Retinal pigment epithelial cell (primary cell): ENCODE measurements around the gene TGM1.
"Not testable (repeated sequence)": the region's sequence is repeated elsewhere in the genome, so short reads cannot be mapped to it uniquely, and the experiment has no call there.

Experiments used
- DNase-seq: peaks from one replicate; pipeline ENCODE4 v3.0.0-alpha.2; 2010; ENCODE audit warnings: low read depth
- H3K4me3 ChIP-seq: 2 replicates; pipeline ENCODE4 v1.5.1; 2011; ENCODE audit warnings: mild to moderate bottlenecking, low read length, control low read depth, moderate library complexity
- TF ChIP-seq, protein P1 (sequence below): conservative IDR thresholded peaks from 2 replicates; pipeline ENCODE4 v1.5.1; 2011; ENCODE audit warnings: low read depth, low read length, control low read depth, inconsistent platforms

TGM1 gene

DNA sequence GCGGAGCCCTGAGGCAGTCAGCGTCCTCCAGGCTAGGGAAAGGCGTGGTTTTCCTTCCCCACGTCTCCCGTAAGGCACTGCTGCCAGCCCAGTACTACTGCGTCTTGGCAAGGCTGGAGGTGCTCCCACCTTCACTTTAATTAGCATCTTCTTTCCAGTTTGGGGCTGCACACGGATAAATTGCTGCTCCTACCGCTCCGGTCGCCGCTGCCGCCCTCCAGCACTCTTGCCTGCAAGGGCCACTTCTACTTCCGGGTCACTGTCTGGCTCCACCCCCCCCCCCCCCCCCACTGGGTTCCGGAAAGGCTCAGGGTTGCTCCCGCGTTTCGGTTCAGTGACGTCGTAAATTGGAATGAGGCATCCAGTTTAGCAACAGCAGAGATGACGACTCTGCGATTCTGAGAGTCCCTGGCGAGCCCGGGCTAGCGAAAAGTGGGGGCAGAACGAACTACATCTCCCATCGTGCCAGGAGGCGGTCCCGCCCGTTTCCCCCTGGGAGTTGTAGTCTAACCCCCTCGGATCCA is 30.8 kb downstream of the TGM1 start, which contains the start of gene NEDD8:
NEDD8 (minus strand) TSS at position 247 of the 524 bp plus-strand sequence; CDS start at position 147, 100 bp downstream.
- TF ChIP-seq, protein P1, sequence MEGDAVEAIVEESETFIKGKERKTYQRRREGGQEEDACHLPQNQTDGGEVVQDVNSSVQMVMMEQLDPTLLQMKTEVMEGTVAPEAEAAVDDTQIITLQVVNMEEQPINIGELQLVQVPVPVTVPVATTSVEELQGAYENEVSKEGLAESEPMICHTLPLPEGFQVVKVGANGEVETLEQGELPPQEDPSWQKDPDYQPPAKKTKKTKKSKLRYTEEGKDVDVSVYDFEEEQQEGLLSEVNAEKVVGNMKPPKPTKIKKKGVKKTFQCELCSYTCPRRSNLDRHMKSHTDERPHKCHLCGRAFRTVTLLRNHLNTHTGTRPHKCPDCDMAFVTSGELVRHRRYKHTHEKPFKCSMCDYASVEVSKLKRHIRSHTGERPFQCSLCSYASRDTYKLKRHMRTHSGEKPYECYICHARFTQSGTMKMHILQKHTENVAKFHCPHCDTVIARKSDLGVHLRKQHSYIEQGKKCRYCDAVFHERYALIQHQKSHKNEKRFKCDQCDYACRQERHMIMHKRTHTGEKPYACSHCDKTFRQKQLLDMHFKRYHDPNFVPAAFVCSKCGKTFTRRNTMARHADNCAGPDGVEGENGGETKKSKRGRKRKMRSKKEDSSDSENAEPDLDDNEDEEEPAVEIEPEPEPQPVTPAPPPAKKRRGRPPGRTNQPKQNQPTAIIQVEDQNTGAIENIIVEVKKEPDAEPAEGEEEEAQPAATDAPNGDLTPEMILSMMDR, result no peak
- peak; percentile 71 for DNase-seq

DNA sequence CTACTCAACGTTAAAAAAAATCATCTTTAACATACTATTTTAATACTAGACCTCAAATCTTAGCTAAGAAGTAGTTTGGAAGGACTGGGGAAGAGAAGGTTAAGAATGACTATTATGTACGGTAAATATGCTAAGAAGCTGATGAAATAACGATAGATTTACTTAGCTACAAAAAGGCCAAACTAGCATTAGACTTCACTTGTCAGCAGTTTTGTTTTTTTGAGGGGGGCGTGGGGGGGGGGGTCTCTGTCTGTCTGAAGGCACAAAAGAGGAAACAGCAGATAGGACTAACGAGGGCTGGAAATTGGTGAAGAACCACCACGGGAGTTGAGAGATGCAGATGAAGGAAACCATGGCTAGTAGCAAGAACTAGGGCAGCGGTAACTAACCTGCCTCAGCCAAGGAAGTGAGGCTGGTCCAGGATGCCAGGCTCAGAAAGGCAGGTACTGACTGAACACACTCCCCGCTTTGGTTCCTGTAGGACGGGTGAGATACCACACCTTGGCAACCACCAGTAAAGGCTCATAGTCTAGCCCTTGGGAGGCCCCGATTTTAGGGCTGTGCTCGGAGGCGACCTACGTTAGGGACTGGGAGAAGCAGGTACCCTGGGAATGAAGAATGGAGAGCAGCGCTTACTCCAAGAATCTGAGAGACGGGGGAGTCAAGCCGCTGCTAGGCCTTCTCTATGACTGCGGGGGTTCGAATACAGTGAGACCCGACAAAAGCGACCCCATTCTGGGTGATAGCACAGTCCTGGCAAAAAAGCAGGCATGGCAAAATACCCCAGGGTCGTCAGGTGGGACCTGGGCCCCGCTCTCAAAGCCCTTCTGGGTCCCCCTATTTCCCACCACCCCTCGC is 31.5 kb downstream of the TGM1 start:
- peak overlapping the region; percentile 89 for H3K4me3 ChIP-seq
- TF ChIP-seq, protein P1, result no peak
- DNase-seq, result no peak

More for the DNA sequence above, 30.8 kb downstream of the TGM1 start, which contains the start of gene NEDD8:
- H3K4me3 ChIP-seq, result peak within 1 kb of the TSS; percentile 89

DNA sequence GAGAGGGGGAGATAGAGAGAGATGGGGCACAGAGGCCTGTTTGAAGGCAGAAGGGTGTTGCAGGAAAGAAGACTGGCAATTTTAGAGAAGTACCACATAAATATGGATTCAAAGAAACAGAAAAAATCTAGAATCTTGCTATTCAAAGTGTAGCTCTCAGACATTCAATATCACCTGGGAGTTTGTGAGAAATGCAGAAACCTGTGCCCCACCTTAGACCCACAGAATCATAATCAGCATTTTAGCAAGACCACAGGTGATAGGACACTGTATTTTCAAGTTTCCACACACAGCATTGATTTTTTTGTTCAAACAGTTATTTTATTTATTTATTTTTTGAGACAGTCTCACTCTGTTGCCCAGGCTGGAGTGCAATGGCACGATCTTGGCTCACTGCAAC is 34.1 kb downstream of the TGM1 start:
- no peak for DNase-seq
- TF ChIP-seq, protein P1, result no peak
- no peak overlapping the region for H3K4me3 ChIP-seq

DNA sequence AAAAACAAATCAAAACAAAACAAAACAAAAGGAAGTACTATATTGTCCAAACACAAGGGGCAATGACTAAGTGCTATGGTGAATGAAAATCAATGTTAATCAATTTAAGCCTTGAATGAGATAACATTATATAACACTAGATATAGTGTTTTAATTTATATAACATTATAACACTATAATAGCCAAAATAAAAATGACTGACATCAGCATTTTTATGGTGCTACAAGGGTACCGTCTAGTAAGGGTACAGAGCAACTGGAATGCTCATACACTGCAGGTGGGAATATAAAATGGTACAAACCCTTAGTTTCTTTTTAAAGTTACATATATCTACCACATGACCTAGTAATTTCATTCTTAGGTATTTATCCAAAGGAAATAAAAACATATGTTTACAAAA is 36.5 kb downstream of the TGM1 start:
- H3K4me3 ChIP-seq, result no peak overlapping the region
- no peak for DNase-seq
- TF ChIP-seq, protein P1, result no peak

DNA sequence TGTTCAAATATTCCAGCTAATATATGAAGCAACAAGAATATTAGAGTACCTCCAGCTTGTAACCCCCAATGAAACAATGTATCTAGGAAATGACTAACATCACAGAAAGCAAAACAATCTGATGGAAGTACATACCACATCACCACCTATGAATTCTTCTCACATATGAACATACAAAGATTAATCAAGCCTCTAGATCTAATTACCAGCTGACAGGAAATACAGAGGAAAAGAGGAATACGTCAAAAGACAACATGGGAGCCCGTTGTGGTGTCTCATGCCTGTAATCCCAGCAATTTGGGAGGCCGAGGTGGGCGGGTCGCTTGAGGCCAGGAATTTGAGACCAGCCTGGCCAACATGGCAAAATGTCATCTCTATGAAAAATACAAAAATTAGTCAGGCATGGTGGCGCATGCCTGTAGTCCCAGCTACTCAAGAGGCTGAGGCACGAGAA is 38.3 kb downstream of the TGM1 start:
- TF ChIP-seq, protein P1, result no peak
- H3K4me3 ChIP-seq, result no peak overlapping the region
- peak; percentile 47 for DNase-seq

DNA sequence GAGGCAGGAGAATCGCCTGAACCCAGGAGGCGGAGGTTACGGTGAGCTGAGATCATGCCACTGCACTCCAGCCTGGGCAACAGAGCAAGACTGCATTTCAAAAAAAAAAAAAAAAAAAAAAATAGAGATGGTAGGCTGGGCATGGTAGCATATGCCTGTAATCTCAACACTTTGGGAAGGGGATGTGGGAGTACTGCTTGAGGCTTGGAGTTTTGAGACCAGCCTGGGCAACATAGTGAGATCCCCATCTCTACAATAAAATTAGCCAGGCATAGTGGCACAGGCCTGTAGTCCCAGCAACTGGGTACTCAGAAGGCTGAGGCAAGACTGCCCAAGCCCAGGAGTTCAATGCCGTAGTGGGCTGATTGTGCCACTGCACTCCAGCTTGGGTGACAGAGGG is 40.0 kb downstream of the TGM1 start:
- H3K4me3 ChIP-seq, DNase-seq: not testable (repeated sequence)

DNA sequence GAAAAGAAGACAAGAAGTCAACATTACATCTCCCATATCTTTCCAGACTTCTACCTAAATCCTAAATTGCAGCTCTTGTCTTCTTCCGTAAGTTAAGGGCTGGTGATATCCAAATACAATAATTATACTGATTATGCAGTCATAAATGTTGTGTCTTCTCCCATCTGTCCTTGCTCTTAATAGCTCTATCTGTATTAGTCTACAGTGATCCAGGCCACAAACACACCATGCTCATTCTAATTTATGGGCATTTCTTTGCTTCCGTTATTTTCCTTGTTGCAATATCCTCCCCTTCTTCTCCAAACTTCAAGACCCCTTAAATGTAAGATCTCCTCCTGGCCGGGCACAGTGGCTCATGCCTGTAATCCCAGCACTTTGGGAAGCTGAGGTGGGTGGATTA is 43.5 kb downstream of the TGM1 start:
- H3K4me3 ChIP-seq, result no peak overlapping the region
- DNase-seq, result no peak
- TF ChIP-seq, protein P1, result no peak
